HCT116 (cell line): ENCODE data around the gene MRPL18.

ENCODE experiments used
- CTCF ChIP-seq, 3 experiments: fragments of 200-600 bp in 1 of 3; sonication (generic) in 1 of 3; IDR thresholded peaks in 2 of 3; conservative IDR thresholded peaks in 1 of 3; 2 replicates each; pipeline ENCODE4 v1.5.1; 2012 to 2017; ENCODE audit warnings: low read depth in 2 of 3, low read length in 2 of 3, antibody characterized with exemption in 1 of 3, borderline replicate concordance in 1 of 3, control low read depth in 1 of 3, mild to moderate bottlenecking in 1 of 3, mixed read lengths in 1 of 3, mixed run types in 1 of 3, moderate library complexity in 1 of 3; ENCODE audit not compliant: insufficient read depth in 1 of 3
- EZH2 ChIP-seq: fragments of 200-600 bp; sonication (generic); IDR thresholded peaks from 2 replicates; pipeline ENCODE4 v1.6.1; 2017; ENCODE audit warnings: antibody characterized with exemption, mixed run types
- POLR2AphosphoS5 ChIP-seq: IDR thresholded peaks from 2 replicates; pipeline ENCODE4 v1.6.1; 2011; ENCODE audit warnings: mild to moderate bottlenecking, low read depth, low read length, moderate library complexity
- TCF7L2 ChIP-seq: IDR thresholded peaks from 2 replicates; pipeline ENCODE4 v1.7.0; 2011; ENCODE audit warnings: borderline replicate concordance, inconsistent platforms; ENCODE audit not compliant: insufficient read depth, insufficient read length; ENCODE audit errors: extremely low read depth

GRCh38 chr6:159751448-159751847 is 38.8 kb upstream of the MRPL18 start:
- TF ChIP-seq EZH2 (no peak), CTCF (IDR thresholded peaks at IDR 0.05 in 2 of 3, conservative IDR thresholded peaks at IDR 0.05 in 1 of 3; ENCODE audit: borderline replicate concordance in 1 of 3, insufficient read depth in 1 of 3, low read depth in 2 of 3, low read length in 2 of 3) (no peak), TCF7L2 (no peak), POLR2AphosphoS5 (no peak)
